HG02763 (cell line): ENCODE data around the gene FOXP1.
A peak's percentile ranks its signal among the peaks of the same experiment; 100 is the strongest.

Experiments used
- ATAC-seq: cut with Tn5 transposase; IDR thresholded peaks from one replicate; pipeline ENCODE4 v1.9.1; 2021; ENCODE audit warnings: mild to moderate bottlenecking, moderate library complexity; ENCODE audit not compliant: unreplicated experiment

Gene FOXP1

DNA sequence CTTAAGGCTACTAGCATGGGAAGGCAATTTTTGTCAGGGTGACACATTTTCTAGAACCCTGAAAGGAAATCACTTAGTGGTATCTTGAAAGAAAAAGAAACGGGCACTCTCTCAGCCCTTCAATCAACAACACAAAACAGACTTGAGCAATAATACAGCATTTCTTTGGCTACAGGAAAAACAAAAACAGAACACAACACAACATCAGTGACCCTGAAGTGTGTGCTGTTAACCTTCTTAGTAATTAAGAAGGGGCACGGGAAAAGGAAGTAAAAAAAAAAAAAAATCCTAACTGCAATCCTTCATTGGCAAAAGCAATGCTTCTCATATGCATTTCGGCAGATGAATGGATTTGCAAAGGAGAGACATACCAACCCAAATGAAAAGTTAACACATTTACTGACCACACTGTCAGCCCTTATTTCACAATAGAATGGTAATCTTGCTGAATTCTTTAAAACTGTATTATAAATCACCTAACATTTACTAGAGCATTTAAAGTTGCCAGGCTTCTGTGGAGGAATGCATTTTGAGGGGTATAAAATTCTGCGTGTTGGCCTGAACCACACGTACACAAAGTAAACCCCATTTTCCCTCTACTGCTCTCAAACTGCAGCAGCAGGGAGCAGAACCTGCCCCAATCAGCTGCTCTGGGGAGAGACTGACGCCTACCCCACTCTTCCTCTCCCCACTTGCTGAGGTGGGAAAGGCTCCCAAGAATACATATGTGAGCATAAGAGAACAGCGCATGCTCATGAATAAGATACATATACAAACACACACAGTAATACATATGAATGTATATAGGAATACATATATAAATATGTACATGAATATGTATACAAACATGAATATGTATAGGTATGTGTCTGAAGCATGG lies 198.5 kb downstream of the FOXP1 start:
- ATAC-seq, result no peak

DNA sequence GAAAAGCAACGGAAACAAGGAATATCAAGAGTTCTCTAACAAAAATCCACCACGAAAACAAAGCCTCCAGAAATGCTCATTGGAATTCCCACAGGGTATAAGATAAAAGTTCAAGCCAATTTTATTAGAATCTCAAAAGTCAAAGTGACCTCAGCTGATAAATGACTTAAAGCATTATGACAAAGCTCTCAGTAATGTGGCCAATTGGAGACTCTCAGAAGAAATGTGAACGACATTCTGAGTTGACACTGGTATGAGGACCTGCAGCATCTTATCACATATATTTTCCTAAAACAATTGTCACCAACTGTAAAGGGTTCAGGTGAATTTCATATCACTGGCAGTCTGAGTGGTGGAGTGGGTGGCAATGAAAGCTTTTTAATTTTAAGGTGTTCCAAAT lies 199.1 kb downstream of the FOXP1 start:
- ATAC-seq, result no peak

DNA sequence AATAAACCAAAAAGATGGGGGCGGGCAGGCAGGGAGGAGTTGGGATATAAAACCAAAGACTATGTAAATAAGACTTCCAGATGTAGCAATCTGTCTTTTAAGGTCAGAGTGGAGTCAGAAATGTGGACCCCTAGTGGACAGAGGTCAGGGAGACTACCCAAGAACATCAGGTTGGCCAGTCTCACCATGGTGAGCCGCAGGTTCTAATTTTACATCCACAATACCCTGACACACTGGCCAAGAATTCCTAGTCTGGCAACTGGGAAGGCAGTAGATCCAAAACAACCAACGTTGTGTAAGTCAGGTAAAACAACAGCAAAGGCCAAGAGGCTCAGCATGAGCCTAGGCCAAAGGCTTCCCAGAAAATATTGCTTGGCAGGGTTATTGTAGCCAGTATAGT lies 203.4 kb downstream of the FOXP1 start:
- no peak for ATAC-seq

DNA sequence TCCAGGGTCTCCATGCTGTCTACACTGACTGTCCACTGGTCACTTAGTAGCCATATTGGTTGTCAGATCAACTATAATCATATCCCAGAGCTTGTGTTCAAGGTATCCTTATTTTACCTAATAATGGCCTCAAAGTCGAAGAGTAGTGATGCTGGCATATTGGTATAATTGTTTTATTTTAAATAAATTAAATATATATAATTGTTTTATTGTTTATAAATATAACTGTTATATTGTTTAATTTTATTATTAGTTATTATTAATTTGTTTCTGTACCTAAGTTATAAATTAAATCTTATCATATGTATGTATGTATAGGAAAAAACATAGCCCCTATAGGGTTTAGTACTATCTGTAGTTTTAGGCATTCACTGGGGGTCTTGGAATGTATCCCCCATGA lies 205.0 kb downstream of the FOXP1 start:
- ATAC-seq, result no peak

DNA sequence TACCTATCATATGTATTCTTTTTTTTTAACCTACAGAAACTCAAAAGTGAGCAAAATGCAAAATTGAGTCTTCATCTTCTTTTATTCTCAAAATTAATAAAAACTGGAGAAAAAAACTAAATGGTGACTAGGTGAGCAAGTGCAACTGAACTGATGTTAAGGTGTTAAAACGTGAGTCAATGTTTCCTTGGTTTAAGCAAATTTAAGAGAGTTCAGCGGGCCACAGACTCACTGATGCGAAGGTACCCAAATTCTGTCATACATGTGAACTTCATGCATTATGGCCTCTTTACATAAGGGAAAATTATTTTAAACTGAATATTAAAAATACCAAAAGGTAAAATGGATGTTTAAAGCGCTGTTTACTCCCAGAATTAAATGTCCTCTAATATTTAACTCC lies 206.6 kb downstream of the FOXP1 start:
- no peak for ATAC-seq

DNA sequence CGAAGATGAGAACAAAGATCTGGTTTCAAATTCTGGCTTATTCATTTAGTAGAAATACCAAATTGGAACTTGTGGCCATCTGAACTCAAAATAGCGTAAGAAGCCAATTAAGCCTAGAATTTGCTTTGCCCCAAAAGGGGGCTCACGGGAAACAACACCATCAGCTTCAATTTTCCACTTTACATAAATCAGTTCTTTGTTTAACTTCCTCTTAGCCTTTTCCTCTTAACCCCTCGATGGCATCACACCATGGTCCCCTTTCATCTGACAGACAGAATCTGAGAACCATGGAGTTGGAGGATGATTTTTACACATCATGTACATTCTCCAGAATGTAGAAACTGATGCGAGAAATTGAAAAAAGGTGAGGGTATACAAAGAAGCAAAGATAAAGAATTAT lies 207.0 kb downstream of the FOXP1 start:
- ATAC-seq, result no peak

DNA sequence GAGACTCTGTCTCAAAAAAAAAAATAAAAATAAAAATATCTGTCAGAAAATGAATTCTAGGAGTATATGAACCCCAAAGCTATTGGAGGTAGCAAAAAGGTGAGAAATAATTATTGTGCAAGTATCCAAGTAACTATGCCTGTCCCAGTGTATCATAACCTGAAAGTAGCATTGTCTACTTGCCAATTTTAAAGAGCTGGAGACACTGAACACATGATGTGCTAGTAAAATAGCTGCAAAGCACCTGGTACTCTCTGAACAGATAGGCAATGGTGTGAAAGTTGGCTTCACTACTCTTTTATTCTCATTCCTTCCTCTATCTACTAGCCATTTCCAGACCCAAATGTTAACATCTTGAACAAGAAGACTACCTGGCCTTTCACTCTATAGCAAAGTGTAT lies 208.9 kb downstream of the FOXP1 start:
- ATAC-seq, result no peak

DNA sequence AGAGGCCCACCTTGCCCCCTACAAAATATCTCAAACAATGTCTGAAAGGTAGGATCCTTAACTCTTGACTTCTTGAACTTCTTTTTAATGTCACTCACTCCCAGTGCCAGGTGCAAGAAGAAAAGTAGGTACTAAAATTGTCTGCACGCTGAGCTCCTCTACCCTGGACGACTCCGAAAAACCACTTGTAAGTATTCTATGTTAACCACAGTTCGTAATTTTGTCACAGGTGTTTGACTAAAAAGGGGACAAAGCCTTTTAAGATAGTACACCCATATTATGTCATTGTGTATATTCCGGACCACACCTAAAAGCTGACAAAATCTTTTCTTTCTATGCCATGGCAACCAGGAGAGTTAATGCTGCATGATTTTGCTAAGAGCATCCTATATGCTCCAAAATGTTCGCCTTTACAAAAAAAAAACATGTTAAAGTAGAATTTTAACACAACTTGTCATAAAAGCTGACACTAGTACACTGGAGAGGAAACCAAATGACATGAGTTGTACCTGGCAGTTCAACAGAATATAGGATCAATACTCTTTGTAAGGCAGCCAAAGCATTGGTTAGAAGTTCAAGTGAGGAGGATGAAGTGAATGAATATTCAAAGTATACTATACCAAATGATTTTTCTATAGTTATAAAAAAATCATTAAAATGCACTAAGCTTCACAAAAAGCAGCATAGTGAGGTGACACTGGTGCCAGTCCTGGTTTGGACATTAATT lies 210.5 kb downstream of the FOXP1 start:
- ATAC-seq, result no peak

DNA sequence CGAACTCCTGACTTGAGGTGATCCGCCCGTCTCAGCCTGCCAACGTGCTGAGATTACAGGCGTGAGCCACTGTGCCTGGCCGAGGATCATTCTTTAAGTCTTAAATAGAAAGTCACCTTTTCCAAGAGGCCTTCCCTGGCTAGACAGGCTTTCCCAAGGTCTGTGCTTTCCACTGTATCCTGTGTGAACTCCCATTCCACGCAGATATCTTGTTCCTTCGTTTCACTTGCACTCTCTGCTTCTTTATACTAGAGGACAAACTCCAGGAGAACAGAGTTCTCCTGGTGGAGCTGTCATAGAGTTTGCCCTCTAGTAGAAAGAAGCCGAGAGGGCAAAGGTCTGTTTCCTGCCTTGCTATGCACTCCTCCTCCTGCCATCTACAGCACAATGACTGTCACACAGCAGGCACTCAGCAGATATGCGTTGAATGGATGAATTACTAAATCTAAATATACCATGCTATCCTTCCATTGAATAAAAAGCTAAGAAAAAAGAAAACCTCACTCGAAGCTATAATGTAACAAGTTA lies 211.2 kb downstream of the FOXP1 start:
- ATAC-seq, result no peak

DNA sequence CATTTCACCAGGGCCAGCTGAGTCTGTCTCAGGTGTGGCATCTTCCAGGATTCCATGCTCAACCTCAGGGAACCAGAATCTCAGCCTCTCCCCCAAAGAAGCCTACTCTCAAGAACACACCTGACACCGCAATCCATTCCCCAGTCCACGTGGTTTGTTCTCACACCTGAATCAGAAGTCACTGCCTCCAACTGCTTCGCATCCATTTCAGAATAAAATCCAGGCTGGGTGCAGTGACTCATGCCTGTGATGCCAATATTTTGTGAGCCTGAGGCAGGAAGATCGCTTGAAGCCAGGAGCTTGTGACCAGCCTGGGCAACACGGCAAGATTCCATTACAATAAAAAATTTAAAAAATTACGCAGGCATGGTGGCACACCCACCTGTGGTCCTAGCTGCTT lies 212.2 kb downstream of the FOXP1 start:
- no peak for ATAC-seq

DNA sequence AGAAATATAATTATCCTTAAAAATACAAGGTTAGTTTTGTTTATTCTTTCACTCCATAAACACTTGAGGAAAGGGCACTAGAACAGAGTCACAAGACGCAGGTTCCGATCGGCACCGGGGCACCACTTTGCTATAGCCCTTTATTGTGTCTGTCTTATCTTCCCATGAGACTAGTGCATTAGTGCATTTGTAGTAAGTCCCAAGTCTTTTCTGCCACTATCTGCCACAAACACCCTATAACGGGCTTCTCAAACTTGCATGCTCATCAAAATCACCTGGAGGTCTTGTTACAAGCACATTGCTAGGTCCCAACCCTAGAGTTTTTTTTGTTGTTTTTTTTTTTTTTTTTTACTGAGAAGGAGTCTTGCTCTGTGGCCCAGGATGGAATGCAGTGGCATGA lies 213.1 kb downstream of the FOXP1 start:
- no peak for ATAC-seq

DNA sequence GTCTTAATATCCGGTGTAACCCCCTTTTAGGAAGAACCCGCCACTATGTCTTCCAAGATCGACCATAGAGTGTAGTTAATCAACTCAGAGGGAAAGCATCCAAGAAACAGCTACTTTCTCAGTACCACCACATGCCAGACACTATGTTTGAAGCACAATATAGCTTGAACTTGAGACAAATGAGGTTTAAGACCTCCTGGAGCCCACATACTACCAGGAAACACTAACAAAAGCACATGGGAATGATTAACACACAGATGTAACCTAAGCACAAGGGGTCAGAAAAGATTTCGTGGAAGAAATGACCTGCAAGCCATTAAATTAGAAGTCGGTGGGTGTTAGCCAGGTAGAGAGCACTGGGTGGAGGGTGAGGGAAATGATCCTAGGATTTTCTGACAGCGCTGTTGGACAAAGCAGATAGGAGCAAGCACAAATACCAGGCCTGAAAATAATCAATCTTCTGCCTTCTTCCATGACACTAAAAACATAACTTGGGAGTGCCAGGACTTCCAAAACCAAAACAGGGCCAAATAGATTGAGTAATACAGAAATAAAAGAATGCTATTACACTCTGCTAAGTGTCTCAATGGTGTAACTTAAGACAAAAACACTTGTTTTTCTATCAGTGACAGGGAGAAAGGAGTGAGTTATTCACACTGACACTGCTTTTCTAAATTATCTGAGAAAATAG lies 213.7 kb downstream of the FOXP1 start:
- no peak for ATAC-seq

DNA sequence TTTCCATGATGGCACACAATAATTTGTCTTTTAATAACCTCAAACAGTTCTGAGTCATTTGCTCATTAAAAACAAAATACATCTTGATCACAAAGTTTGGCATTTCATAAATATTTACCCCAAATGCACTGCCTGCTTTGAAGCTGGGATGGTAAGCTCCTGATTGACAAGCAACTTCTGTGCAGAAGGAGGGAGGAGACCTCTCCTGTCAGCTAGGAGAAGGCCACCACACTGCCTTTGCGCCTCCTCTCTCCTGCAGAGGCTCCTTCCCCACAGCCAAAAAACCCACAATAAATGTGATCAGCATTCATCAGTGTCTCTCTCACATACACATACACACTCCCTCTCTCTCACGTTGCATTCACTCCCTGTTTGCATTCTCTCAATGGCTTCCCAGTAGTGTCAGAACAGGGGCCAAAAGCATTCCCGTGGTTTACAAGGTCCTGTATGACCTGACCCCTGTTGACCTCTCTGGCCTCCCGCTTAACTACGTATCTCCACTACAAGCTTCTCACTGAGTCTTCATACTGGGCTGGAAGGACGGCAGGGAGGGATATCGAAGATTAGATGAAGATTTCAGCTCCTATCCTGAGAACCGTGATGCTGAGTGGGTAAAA lies 216.4 kb downstream of the FOXP1 start:
- no peak for ATAC-seq

DNA sequence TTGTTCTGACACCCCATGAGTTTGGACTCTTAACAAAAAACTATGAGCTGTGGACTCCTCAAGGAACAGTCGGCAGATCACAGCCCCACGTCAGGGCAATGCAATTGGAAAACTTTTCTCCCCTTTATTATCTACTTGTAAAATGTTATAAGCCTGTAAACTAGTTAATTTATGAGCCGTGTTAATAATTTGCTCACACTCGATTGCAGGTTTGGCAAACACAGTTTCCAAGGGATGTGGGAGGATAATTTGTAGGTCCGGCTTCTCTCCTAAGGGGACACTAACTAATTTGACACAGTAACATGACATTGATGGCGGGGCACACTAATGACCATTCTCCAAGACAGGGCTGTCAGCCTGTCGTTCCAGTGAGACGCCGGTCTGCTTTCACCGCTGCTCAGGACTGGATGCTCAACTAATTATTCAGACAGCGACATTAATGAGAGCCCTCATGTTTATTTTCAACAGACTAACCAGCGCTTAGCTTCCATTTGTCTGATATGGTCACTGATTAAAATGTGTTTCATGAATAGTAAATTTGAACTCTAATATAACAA lies 222.1 kb downstream of the FOXP1 start:
- ATAC-seq, result no peak

DNA sequence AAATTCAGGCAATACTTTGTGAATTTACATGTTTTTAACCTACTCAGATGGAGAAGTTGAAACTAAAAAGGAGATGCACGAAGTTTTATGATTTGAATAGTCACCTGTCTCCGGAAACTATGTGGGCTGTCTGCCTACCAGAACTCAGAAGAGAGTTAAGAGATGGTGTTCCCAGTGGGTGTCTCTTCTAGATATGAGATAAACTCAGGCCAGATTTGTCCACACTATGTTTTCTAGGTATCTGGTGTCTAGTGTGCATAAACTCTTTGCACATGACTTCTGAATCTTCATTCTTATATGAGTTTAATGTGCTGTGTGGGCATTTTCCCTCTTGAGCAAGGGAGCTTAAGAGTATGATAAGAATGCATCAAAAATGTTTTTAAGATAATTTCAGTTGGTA lies 222.8 kb downstream of the FOXP1 start:
- ATAC-seq, result peak; percentile 84

DNA sequence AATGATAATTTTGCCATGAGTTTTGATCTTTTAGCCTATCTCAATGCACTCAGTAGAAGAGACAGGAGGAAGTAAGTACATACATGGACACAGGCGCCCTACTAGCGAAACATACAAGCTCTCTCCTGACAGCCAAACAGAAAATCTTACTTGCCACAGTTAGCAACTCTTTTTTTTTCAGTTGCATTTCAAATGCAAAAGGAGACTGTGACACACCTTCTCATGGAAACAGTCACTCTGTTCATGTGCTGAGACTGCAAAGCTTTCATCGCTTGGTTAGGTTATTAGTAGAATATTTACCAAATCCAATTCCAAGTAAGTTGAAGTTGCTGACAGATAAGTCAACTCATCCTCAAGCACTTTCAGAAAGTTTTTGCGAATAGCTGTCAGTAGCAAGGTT lies 223.3 kb downstream of the FOXP1 start:
- ATAC-seq, result peak; percentile 14

DNA sequence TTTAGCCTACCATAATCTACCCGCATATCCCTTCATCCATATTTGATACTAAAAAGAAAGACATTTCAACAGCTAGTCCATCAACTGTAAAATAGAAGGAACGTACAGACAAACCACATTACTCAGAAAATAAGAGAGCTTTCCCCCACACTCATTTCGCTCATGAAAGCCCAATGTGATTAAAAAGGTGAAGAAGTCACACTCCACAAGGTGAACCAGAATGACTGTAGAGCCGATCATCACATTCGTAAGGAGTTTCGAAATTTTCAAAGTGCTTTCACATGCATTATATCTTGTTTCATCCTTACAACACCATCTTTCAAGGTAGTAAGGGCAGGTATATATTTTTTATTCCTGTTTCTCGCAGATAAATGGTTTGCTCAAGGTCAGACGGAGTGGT lies 225.3 kb downstream of the FOXP1 start:
- ATAC-seq, result no peak

DNA sequence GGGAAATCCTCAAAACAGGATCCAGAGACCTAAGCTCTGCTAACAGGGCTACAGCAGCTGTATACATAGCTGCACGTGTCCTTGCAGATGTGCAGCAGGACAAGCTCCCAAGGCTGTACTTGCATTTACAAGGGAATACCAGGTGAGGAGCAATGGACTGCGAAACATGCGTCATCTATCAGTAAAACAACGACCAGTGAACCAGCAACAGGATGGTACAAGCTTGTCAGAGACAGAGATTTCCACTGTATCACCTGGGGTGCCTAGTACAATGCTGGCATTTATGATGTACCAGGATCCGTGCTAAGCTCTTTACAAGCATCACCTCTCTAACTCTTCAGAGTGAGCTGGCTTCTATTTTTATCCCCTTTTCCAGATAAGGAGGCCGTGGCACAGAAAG lies 227.3 kb downstream of the FOXP1 start:
- ATAC-seq, result no peak

DNA sequence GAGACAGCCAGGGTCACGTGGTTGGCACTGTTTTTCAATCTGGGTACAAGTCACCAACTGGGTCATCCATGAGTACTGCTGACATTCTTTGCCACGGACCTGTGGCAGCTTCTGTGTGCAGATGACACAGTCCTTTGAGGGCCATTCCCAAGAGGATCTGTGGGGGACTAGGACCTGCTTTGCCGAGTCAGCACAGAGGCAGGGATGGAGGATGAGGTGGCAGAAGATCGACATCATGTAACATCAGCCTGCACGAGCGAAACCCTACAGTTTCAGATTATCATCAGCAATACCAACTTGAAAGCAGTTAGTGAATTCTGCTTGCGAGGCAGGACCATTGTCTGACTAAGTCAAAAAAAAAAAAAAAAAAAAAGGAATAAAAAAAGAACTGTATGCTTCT lies 227.7 kb downstream of the FOXP1 start:
- ATAC-seq, result no peak

DNA sequence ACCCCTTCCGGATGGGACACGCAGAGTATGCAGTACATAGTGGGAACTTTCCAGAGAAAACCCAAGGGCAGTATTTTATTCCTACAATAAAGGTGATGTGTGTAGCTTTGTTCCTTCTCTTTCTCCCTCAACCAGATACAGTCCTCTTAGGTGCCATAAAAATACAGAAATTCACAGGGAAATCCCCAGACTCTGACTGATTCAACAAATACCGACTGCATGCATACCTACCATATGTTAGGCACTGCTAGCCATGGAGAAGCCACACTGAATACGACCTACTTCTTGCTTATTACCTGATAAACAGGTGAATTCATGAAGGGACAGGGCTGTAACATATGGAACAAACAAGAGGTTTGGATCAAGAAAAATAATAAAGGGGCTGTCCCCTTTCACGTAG lies 228.5 kb downstream of the FOXP1 start:
- no peak for ATAC-seq
